CD8-positive, alpha-beta memory T cell (primary cell): Measurements from ENCODE around the gene RBMY1B. TPM values are rescaled to one million over a fixed set of nuclear protein-coding genes. Genes with fewer than 3 reads are reported as not detected.
"Not testable (repeated sequence)": the region's sequence is repeated elsewhere in the genome, so short reads cannot be mapped to it uniquely, and the experiment has no call there.

Source experiments
- CTCF ChIA-PET: fragments of 350-600 bp; sonication (Branson Sonifier 250); formaldehyde crosslinking; loops from one replicate; lab custom pipeline; 2021; ENCODE audit warnings: antibody characterized with exemption; lab: Charles Lee
- POLR2A ChIA-PET: fragments of 350-600 bp; sonication (Branson Sonifier 250); formaldehyde crosslinking; loops from one replicate; lab custom pipeline; 2021; ENCODE audit warnings: antibody characterized with exemption; lab: Charles Lee
- DNase-seq, 5 donors: peaks; one replicate each; pipeline versions ENCODE4 v3.0.0 to v3.0.0-alpha.2; 2020 to 2022; ENCODE audit warnings: mixed read lengths in 1 of 5
- H3K27ac ChIP-seq: one replicate; pipeline ENCODE4 v1.7.0; 2013; ENCODE audit warnings: low read depth, mild to moderate bottlenecking, low read length, moderate library complexity
- H3K27me3 ChIP-seq: 2 replicates; pipeline ENCODE4 v1.7.0; 2013; ENCODE audit warnings: low read length, mild to moderate bottlenecking; ENCODE audit not compliant: insufficient read depth, poor library complexity, severe bottlenecking
- H3K36me3 ChIP-seq: 2 replicates; pipeline ENCODE4 v1.7.0; 2013; ENCODE audit warnings: mild to moderate bottlenecking, low read length, moderate library complexity; ENCODE audit not compliant: insufficient read depth
- H3K4me1 ChIP-seq: 2 replicates; pipeline ENCODE4 v1.7.0; 2013; ENCODE audit warnings: mild to moderate bottlenecking, low read length, moderate library complexity; ENCODE audit not compliant: insufficient read depth
- H3K4me3 ChIP-seq: 2 replicates; pipeline ENCODE4 v1.7.0; 2013; ENCODE audit warnings: mild to moderate bottlenecking, low read length
- H3K9me3 ChIP-seq: 2 replicates; pipeline ENCODE4 v1.7.0; 2013; ENCODE audit warnings: mild to moderate bottlenecking, low read length
- H3K27ac Mint-ChIP-seq, 8 donors: one replicate each; pipeline ENCODE4 v1.8.0; 2020 to 2021; ENCODE audit warnings: mixed read lengths in 8 of 8, mild to moderate bottlenecking in 6 of 8, inconsistent platforms in 3 of 8, moderate library complexity in 3 of 8
- H3K27me3 Mint-ChIP-seq, 2 donors: one replicate each; pipeline ENCODE4 v1.8.0; 2020 to 2021; ENCODE audit warnings: mixed read lengths in 2 of 2, mild to moderate bottlenecking in 1 of 2, moderate library complexity in 1 of 2
- H3K36me3 Mint-ChIP-seq, 3 donors: one replicate each; pipeline ENCODE4 v1.8.0; 2020 to 2021; ENCODE audit warnings: mixed read lengths in 3 of 3, inconsistent platforms in 1 of 3, mild to moderate bottlenecking in 1 of 3
- H3K4me1 Mint-ChIP-seq, 3 donors: one replicate each; pipeline ENCODE4 v1.8.0; 2020 to 2021; ENCODE audit warnings: mixed read lengths in 3 of 3, inconsistent platforms in 1 of 3, mild to moderate bottlenecking in 1 of 3
- H3K4me3 Mint-ChIP-seq, 7 donors: one replicate each; pipeline ENCODE4 v1.8.0; 2020 to 2021; ENCODE audit warnings: mixed read lengths in 7 of 7, mild to moderate bottlenecking in 6 of 7, moderate library complexity in 4 of 7, inconsistent platforms in 2 of 7
- H3K9me3 Mint-ChIP-seq, 5 donors: one replicate each; pipeline ENCODE4 v1.8.0; 2020 to 2022; ENCODE audit warnings: mixed read lengths in 5 of 5, mild to moderate bottlenecking in 3 of 5, moderate library complexity in 2 of 5, inconsistent platforms in 1 of 5
- polyA plus RNA-seq: library from polyadenylated mRNA; unstranded; fragments of 300-500 nt; fragmentation: Illumina TruSeq; gene quantifications from one replicate; pipeline ENCODE4 v1.2.3, GENCODE V29; 2021
- total RNA-seq, 2 experiments: library from RNA; stranded (reverse); gene quantifications; one replicate each; pipeline ENCODE4 v1.2.3, GENCODE V29; 2021

Gene RBMY1B
- total RNA-seq = not detected
- polyA plus RNA-seq = not detected

DNA sequence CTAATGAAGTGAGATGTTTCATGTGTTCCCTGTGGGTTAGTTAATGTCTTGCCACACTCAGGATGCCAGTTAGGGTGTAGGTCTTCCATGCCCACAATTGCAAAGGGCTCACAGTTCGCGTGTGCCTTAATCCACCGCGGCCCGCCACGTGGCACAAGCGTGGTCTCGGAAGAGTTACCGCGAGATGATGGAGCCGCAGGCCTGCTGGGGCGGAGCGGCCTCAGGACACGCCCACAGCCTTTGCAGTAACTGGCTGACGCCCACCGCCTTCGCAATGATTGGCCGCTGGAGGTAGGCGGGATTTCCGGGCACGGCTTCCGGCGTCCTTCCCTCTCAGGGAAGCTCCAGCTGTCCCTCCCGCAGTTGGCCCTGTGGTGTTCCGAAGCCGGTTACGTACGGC is at the start of gene RBMY1B:
RBMY1B (plus strand) TSS at position 301 of the 400 bp plus-strand sequence. CDS start 2,013 bp downstream, outside the sequence.
- DNase-seq, POLR2A ChIA-PET, CTCF ChIA-PET, H3K36me3 Mint-ChIP-seq, H3K27me3 Mint-ChIP-seq, H3K9me3 ChIP-seq, H3K9me3 Mint-ChIP-seq, H3K27ac Mint-ChIP-seq, H3K4me1 ChIP-seq, H3K36me3 ChIP-seq, H3K4me3 Mint-ChIP-seq, H3K27me3 ChIP-seq, H3K4me1 Mint-ChIP-seq, H3K4me3 ChIP-seq, H3K27ac ChIP-seq: not testable (repeated sequence)

DNA sequence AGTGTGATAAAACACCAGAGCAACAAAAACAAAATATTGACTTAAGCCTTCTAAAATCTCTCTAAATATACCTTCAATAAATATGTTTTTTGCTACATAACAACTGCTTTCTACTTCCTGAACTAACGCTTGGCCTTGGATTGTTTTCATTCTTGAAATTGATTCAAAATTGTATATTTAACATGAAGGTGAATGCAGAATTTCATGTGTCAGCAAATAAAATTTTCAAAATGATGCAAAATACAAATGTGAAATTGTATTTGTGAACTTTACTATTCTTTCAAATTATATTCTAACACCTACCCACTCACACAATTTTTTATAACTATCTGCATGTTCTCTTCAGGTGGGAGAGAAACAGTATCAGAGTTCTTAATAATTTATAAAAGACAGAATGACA is 48.2 kb upstream of the RBMY1B start:
- H3K27me3 Mint-ChIP-seq, H3K4me1 ChIP-seq, H3K27me3 ChIP-seq, H3K27ac ChIP-seq, DNase-seq, CTCF ChIA-PET, H3K4me3 Mint-ChIP-seq, H3K36me3 Mint-ChIP-seq, H3K27ac Mint-ChIP-seq, H3K4me3 ChIP-seq, POLR2A ChIA-PET, H3K36me3 ChIP-seq, H3K9me3 Mint-ChIP-seq, H3K9me3 ChIP-seq, H3K4me1 Mint-ChIP-seq: not testable (repeated sequence)

DNA sequence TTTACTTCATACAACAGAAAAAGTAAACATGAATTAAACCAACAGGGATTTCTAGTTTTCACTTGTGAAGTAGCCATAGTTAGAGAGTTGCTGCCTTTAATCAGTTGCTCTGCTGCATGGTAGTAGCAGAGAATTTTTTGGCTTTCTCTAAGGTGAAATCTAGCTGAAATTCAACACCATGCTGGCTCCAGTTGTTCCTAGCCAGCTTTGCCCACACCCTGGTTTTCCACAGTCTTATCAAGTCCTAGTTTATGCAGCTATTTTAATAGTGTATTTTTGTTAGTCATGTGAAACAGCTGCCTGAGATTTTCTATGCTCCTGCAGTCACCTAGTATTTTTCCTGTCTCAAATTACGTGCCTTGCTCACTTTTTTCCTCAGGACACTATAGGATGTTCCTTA is 28.2 kb upstream of the RBMY1B start:
- ChIA-PET POLR2A (no interaction called here), CTCF (no interaction called here)
- Histone ChIP-seq H3K4me1 (no peaks in the 10 kb centered on the region), H3K9me3 (no peaks in the 10 kb centered on the region), H3K4me3 (no peak overlapping the region), H3K27me3 (no peaks in the 10 kb centered on the region), H3K27ac (no peak overlapping the region), H3K36me3 (no peaks in the 10 kb centered on the region)
- Mint-ChIP-seq H3K4me3 (no peak overlapping the region), H3K4me1 (no peaks in the 10 kb centered on the region), H3K9me3 (no peaks in the 10 kb centered on the region), H3K27me3 (no peaks in the 10 kb centered on the region), H3K36me3 (no peaks in the 10 kb centered on the region), H3K27ac (no peak overlapping the region)
- DNase-seq = no peak

DNA sequence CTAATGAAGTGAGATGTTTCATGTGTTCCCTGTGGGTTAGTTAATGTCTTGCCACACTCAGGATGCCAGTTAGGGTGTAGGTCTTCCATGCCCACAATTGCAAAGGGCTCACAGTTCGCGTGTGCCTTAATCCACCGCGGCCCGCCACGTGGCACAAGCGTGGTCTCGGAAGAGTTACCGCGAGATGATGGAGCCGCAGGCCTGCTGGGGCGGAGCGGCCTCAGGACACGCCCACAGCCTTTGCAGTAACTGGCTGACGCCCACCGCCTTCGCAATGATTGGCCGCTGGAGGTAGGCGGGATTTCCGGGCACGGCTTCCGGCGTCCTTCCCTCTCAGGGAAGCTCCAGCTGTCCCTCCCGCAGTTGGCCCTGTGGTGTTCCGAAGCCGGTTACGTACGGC is 23.4 kb downstream of the RBMY1B start, which contains the start of gene RBMY1A1:
RBMY1A1 (plus strand) TSS at position 301 of the 400 bp plus-strand sequence. CDS start 2,013 bp downstream, outside the sequence.
- H3K4me1 ChIP-seq, H3K27ac ChIP-seq, CTCF ChIA-PET, H3K27ac Mint-ChIP-seq, H3K4me3 Mint-ChIP-seq, H3K9me3 Mint-ChIP-seq, H3K4me1 Mint-ChIP-seq, H3K36me3 Mint-ChIP-seq, H3K27me3 Mint-ChIP-seq, H3K27me3 ChIP-seq, DNase-seq, POLR2A ChIA-PET, H3K4me3 ChIP-seq, H3K36me3 ChIP-seq, H3K9me3 ChIP-seq: not testable (repeated sequence)

DNA sequence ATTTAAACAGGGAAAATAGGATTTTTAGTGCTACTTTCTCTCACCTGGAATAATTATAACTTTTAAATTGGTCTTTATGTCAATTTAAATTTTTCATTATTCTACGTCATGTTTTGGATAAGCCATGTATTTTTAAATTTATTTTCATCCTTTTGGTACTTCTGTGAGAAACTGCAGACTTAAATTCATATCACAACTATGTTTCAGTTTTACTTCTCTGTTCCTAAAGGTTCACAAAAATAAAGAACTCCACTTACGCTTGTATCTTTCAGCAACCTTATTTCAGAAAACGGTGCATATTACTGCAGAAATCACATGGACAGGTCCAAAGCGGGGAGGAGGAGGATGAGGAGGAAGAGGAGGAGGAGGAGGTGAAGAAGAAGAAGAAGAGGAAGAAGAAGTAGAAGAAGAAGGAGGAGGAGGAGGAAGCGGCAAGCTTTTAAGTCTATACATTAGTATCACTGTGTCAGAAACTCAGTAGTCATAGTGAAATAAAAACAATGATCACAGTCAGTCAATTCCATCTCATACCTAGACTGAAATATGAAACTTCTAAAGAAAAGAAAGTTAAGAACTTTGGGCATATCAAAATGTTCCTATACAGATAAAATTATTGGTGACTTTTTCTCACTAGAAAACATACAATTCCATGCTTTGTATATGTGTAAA is 48.3 kb downstream of the RBMY1B start:
- H3K4me3 Mint-ChIP-seq, H3K27me3 Mint-ChIP-seq, DNase-seq, H3K27ac ChIP-seq, H3K9me3 Mint-ChIP-seq, H3K4me1 ChIP-seq, H3K9me3 ChIP-seq, H3K4me1 Mint-ChIP-seq, H3K27me3 ChIP-seq, POLR2A ChIA-PET, H3K36me3 Mint-ChIP-seq, CTCF ChIA-PET, H3K27ac Mint-ChIP-seq, H3K36me3 ChIP-seq, H3K4me3 ChIP-seq: not testable (repeated sequence)

Other genes starting within 250 kb of the RBMY1B start
- not detected for gene RBMY1A1, start 23.5 kb downstream of the RBMY1B start, total RNA-seq
- gene RBMY1A1, start 23.5 kb downstream of the RBMY1B start, polyA plus RNA-seq = not detected